B cell (primary cell): ENCODE data around the gene DTWD2. TPM values are rescaled to one million over a fixed set of nuclear protein-coding genes. Genes with fewer than 3 reads are reported as not detected.
A peak's percentile ranks its signal among the peaks of the same experiment; 100 is the strongest.

Experiments
- ATAC-seq: fragments of 200-7000 bp; cut with Tn5 transposase; one replicate; pipeline ENCODE4 v1.10.0; 2021; ENCODE audit warnings: low read depth, mild to moderate bottlenecking, moderate number of reproducible peaks, moderate library complexity
- CTCF ChIA-PET: fragments of 350-600 bp; sonication (Branson Sonifier 250); formaldehyde crosslinking; loops from one replicate; lab custom pipeline; 2021; ENCODE audit warnings: antibody characterized with exemption, inconsistent platforms; lab: Charles Lee
- POLR2A ChIA-PET: fragments of 350-600 bp; sonication (Branson Sonifier 250); formaldehyde crosslinking; loops from one replicate; lab custom pipeline; 2021; ENCODE audit warnings: antibody characterized with exemption; lab: Charles Lee
- DNase-seq: peaks from one replicate; pipeline ENCODE4 v3.0.0; 2013
- H2AFZ ChIP-seq: 2 replicates; pipeline ENCODE4 v1.6.1; 2012; ENCODE audit warnings: mild to moderate bottlenecking, low read depth, low read length; ENCODE audit not compliant: insufficient read depth, poor library complexity, severe bottlenecking
- H3K27ac ChIP-seq, 2 donors: 1 replicate in 1 of 2; 2 replicates in 1 of 2; pipeline ENCODE4 v1.5.1; 2012 to 2013; ENCODE audit warnings: low read length in 2 of 2, mild to moderate bottlenecking in 2 of 2, moderate library complexity in 1 of 2
- H3K27me3 ChIP-seq, 4 experiments: fragments of 200-600 bp in 1 of 4; sonication (generic) in 1 of 4; replicated peaks in 1 of 4; 1 replicate in 2 of 4; 2 replicates in 2 of 4; pipeline versions ENCODE4 v1.6.1 to v1.7.0; 2013 to 2016; ENCODE audit warnings: low read length in 3 of 4, mild to moderate bottlenecking in 2 of 4, mixed read lengths in 1 of 4, moderate library complexity in 1 of 4; ENCODE audit not compliant: insufficient read depth in 4 of 4, control insufficient read depth in 3 of 4; ENCODE audit errors: control extremely low read depth in 1 of 4
- H3K36me3 ChIP-seq, 2 experiments: replicated peaks in 1 of 2; 1 replicate in 1 of 2; 2 replicates in 1 of 2; pipeline versions ENCODE4 v1.6.1 to v1.7.1; 2013; ENCODE audit warnings: low read length in 1 of 2; ENCODE audit not compliant: insufficient read depth in 2 of 2, control insufficient read depth in 1 of 2; ENCODE audit errors: control extremely low read depth in 1 of 2, extremely low read depth in 1 of 2
- H3K4me1 ChIP-seq, 2 donors: fragments of 200-600 bp in 1 of 2; sonication (generic) in 1 of 2; 1 replicate in 1 of 2; 2 replicates in 1 of 2; pipeline versions ENCODE4 v1.5.1 to v1.6.1; 2013 to 2017; ENCODE audit warnings: low read length in 2 of 2; ENCODE audit not compliant: control insufficient read depth in 2 of 2, insufficient read depth in 2 of 2
- H3K4me2 ChIP-seq: replicated peaks from 2 replicates; pipeline ENCODE3; 2012; ENCODE audit warnings: mild to moderate bottlenecking, low read depth, low read length; ENCODE audit not compliant: poor library complexity, severe bottlenecking
- H3K4me3 ChIP-seq, 5 experiments: fragments of 200-600 bp in 1 of 5; sonication (generic) in 1 of 5; 1 replicate in 3 of 5; 2 replicates in 2 of 5; pipeline versions ENCODE4 v1.5.1 to v1.7.0; 2011 to 2016; ENCODE audit warnings: low read length in 4 of 5, mild to moderate bottlenecking in 4 of 5, low read depth in 2 of 5, control low read depth in 1 of 5, moderate library complexity in 1 of 5; ENCODE audit not compliant: insufficient read depth in 1 of 5; ENCODE audit errors: control extremely low read depth in 1 of 5, extremely low read depth in 1 of 5
- H3K79me2 ChIP-seq: fragments of 200-600 bp; sonication (generic); one replicate; pipeline ENCODE4 v1.6.0; 2016; ENCODE audit warnings: low read length; ENCODE audit not compliant: control insufficient read depth, insufficient read depth
- H3K9ac ChIP-seq: fragments of 200-600 bp; sonication (generic); 2 replicates; pipeline ENCODE4 v1.6.1; 2017; ENCODE audit warnings: mild to moderate bottlenecking, low read length, moderate library complexity
- H3K9me3 ChIP-seq, 3 donors: one replicate each; pipeline versions ENCODE4 v1.6.1 to v1.7.1; 2013; ENCODE audit warnings: low read length in 2 of 3; ENCODE audit not compliant: control insufficient read depth in 2 of 3, insufficient read depth in 1 of 3; ENCODE audit errors: control extremely low read depth in 1 of 3
- H4K20me1 ChIP-seq: 2 replicates; pipeline ENCODE4 v1.6.0; 2012; ENCODE audit warnings: mild to moderate bottlenecking, low read length; ENCODE audit not compliant: insufficient read depth, control insufficient read depth, poor library complexity, severe bottlenecking
- H3K27ac Mint-ChIP-seq: one replicate; pipeline ENCODE4 v1.8.0; 2021; ENCODE audit warnings: mixed read lengths
- H3K27me3 Mint-ChIP-seq: one replicate; pipeline ENCODE4 v1.8.0; 2021; ENCODE audit warnings: mixed read lengths
- H3K4me1 Mint-ChIP-seq: one replicate; pipeline ENCODE4 v1.8.0; 2021; ENCODE audit warnings: mixed read lengths
- H3K4me3 Mint-ChIP-seq: one replicate; pipeline ENCODE4 v1.8.0; 2021; ENCODE audit warnings: mixed read lengths
- H3K9me3 Mint-ChIP-seq: one replicate; pipeline ENCODE4 v1.8.0; 2022; ENCODE audit warnings: mixed read lengths; ENCODE audit not compliant: insufficient read depth
- EZH2 ChIP-seq: IDR thresholded peaks from 2 replicates; pipeline ENCODE4 v1.6.1; 2012; ENCODE audit warnings: borderline replicate concordance, low read depth, mild to moderate bottlenecking, moderate library complexity, low read length; ENCODE audit not compliant: insufficient read depth, poor library complexity, severe bottlenecking
- WGBS: methylation state at CpG from one replicate; pipeline ENCODE4 v1.1.5; 2013; ENCODE audit warnings: missing lambda C conversion rate; ENCODE audit not compliant: insufficient coverage; 5-methylcytosine and 5-hydroxymethylcytosine counted together
- intact Hi-C: fragments of 100-400 bp; cut with micrococcal nuclease; formaldehyde crosslinking; loops from one replicate; pipeline ENCODE4 v1.10.0; 2022
- polyA plus RNA-seq: library from polyadenylated mRNA; depleted of rRNA; stranded (reverse); fragments of >200 nt; gene quantifications from 2 replicates; pipeline ENCODE4 v1.2.3, GENCODE V29; 2012
- total RNA-seq, 2 donors: library from RNA; stranded (reverse); fragments of 120-200 nt in 1 of 2; gene quantifications; 1 replicate in 1 of 2; 2 replicates in 1 of 2; pipeline versions ENCODE4 v1.2.3 to v1.2.4, GENCODE V29; 2013 to 2022
- TF ChIP-seq, protein P1 (sequence below): fragments of 200-600 bp; IDR thresholded peaks from one replicate; pipeline ENCODE4 v1.8.0; 2022; ENCODE audit warnings: antibody characterized with exemption, mild to moderate bottlenecking

DTWD2 gene
- total and polyA plus RNA-seq, 2 donors (not counting 1 experiment from before 2014, with no cell fraction given): 3.7 to 6.0 TPM

DNA sequence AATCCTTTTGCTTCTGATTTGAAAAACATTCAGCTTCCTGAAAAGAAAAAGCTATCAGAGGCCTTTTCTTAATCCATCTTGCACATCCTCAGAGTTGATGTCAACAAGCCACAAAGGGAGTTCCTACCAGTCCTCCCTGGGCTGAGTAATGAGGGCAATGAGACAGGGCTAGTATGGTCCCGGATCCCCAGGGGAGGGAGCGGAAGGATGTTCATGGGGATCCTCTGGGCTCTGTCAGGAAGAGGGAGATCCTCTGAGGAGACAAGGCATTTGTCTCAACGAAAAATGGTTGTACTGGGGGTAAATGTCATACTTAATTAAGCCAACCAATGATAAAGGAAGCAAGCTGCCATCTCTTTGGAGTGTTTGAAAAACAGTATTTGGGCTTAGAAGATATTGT lies 195.3 kb downstream of the DTWD2 start:
- Histone ChIP-seq H3K79me2 (no peaks in the 10 kb centered on the region), H3K27me3 (no peaks in the 10 kb centered on the region), H3K36me3 (no peaks in the 10 kb centered on the region), H2AFZ (no peak overlapping the region), H3K9ac (no peak overlapping the region), H3K4me2 (no peak overlapping the region), H3K27ac (no peak overlapping the region), H3K4me3 (no peak overlapping the region), H4K20me1 (no peaks in the 10 kb centered on the region), H3K4me1 (no peaks in the 10 kb centered on the region), H3K9me3 (no peaks in the 10 kb centered on the region)
- TF ChIP-seq EZH2: no peak
- TF ChIP-seq, protein P1, sequence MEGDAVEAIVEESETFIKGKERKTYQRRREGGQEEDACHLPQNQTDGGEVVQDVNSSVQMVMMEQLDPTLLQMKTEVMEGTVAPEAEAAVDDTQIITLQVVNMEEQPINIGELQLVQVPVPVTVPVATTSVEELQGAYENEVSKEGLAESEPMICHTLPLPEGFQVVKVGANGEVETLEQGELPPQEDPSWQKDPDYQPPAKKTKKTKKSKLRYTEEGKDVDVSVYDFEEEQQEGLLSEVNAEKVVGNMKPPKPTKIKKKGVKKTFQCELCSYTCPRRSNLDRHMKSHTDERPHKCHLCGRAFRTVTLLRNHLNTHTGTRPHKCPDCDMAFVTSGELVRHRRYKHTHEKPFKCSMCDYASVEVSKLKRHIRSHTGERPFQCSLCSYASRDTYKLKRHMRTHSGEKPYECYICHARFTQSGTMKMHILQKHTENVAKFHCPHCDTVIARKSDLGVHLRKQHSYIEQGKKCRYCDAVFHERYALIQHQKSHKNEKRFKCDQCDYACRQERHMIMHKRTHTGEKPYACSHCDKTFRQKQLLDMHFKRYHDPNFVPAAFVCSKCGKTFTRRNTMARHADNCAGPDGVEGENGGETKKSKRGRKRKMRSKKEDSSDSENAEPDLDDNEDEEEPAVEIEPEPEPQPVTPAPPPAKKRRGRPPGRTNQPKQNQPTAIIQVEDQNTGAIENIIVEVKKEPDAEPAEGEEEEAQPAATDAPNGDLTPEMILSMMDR: no peak
- intact Hi-C loops: no loop called here
- Mint-ChIP-seq H3K27ac (no peak overlapping the region), H3K27me3 (peaks cover 4% of the 10 kb centered on the region), H3K4me1 (no peaks in the 10 kb centered on the region), H3K4me3 (no peak overlapping the region), H3K9me3 (no peaks in the 10 kb centered on the region)
- ATAC-seq (no peak), DNase-seq (no peak)
- ChIA-PET POLR2A (no interaction called here), CTCF (interaction anchor here (0.7 to 4.2 kb wide), 2 partner anchors 1338 to 1341 kb away, joined by 3 to 27 read pairs; no protein-coding TSS in a partner anchor)
- WGBS: 100% methylated on average over 1 of the region's 3 CpGs

DNA sequence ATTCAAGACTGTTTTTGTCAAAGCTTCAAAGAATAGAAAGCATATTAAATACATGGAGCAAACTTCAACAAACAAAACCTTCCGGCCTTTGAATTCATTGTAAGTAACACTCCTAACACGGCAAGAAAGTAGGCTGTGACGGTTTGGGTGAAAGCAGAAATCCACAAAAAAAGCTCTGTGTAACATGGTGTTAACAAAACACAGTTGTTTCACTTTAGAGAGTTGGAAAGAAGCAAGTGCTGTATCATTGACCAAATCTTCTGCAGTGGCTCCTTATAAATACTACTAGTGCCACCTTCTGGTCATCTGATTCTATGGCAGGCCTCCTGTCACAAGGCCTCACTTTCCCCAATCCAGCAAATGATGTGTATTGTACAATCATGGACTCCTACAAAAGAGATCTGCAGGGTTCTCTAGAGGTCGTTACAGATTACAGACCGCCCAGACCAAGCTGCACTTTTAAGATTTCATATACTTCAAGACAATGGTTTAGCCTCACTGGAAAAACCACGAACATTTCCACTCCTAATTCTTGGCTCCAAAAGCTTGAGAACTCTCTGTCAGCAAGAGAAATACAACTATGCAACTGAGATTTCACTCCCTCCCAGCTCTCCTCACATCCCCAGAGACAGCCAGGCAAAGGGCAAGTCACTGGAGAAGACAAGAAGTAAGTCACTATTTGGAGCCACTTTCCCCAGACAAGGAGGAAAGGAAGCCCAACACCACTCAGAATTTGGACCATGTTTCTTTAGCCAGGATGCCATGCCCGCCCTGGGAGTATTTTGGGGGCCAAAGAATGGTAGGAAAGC lies 196.2 kb downstream of the DTWD2 start:
- WGBS: 53% methylated on average over 2 of the region's 7 CpGs
- H2AFZ ChIP-seq: no peak overlapping the region
- no peak overlapping the region for H3K9ac ChIP-seq
- ChIA-PET POLR2A (no interaction called here), CTCF (interaction anchor here (0.7 to 4.2 kb wide), 5 partner anchors 8 to 1340 kb away, joined by 3 to 27 read pairs (median 3); no protein-coding TSS in a partner anchor)
- H3K27ac ChIP-seq: no peak overlapping the region
- H3K9me3 Mint-ChIP-seq: no peaks in the 10 kb centered on the region
- H3K27me3 Mint-ChIP-seq: peaks cover 6% of the 10 kb centered on the region
- no peaks in the 10 kb centered on the region for H3K4me1 Mint-ChIP-seq
- no peaks in the 10 kb centered on the region for H3K4me1 ChIP-seq
- no peak overlapping the region for H3K4me3 Mint-ChIP-seq
- H4K20me1 ChIP-seq: no peaks in the 10 kb centered on the region
- TF ChIP-seq, protein P1: peak; percentile 76
- TF ChIP-seq EZH2: no peak
- H3K36me3 ChIP-seq: no peaks in the 10 kb centered on the region
- ATAC-seq (peak; percentile 39), DNase-seq (peak; percentile 48)
- H3K79me2 ChIP-seq: no peaks in the 10 kb centered on the region
- H3K27ac Mint-ChIP-seq: no peak overlapping the region
- no peaks in the 10 kb centered on the region for H3K9me3 ChIP-seq
- no peaks in the 10 kb centered on the region for H3K27me3 ChIP-seq
- intact Hi-C loops: no loop called here
- H3K4me2 ChIP-seq: no peak overlapping the region
- no peak overlapping the region for H3K4me3 ChIP-seq
